Activated T-cell treated with anti-CD3 and anti-CD28 coated beads, Interleukin-2, amount 50 U/mL, for 24 hours (primary cell): Measurements from ENCODE around the gene MYG1.

Source experiments
- DNase-seq: peaks from one replicate; pipeline ENCODE4 v3.0.0-alpha.2; 2020
- H3K27ac Mint-ChIP-seq: 2 replicates; pipeline ENCODE4 v1.8.0; 2020; ENCODE audit warnings: mild to moderate bottlenecking, mixed read lengths
- H3K27me3 Mint-ChIP-seq: 2 replicates; pipeline ENCODE4 v1.8.0; 2020; ENCODE audit warnings: mixed read lengths
- H3K36me3 Mint-ChIP-seq: 2 replicates; pipeline ENCODE4 v1.8.0; 2020; ENCODE audit warnings: low read depth, mixed read lengths
- H3K4me1 Mint-ChIP-seq: 2 replicates; pipeline ENCODE4 v1.8.0; 2020; ENCODE audit warnings: low read depth, mixed read lengths
- H3K4me3 Mint-ChIP-seq: 2 replicates; pipeline ENCODE4 v1.8.0; 2020; ENCODE audit warnings: mild to moderate bottlenecking, moderate library complexity, mixed read lengths
- H3K9me3 Mint-ChIP-seq: 2 replicates; pipeline ENCODE4 v1.8.0; 2020; ENCODE audit warnings: mixed read lengths

The MYG1 gene

GRCh38 chr12:53268630-53269562, 30.6 kb upstream of the MYG1 start:
- no peaks in the 10 kb centered on the region for H3K9me3 Mint-ChIP-seq

GRCh38 chr12:53274445-53274844, 25.1 kb upstream of the MYG1 start:
- DNase-seq: no peak
- Mint-ChIP-seq H3K4me1 (peaks cover 18% of the 10 kb centered on the region), H3K27ac (no peak overlapping the region), H3K27me3 (no peaks in the 10 kb centered on the region), H3K9me3 (no peaks in the 10 kb centered on the region), H3K4me3 (no peak overlapping the region), H3K36me3 (peaks cover 92% of the 10 kb centered on the region)

More at GRCh38 chr12:53268630-53269562, 30.6 kb upstream of the MYG1 start:
- Mint-ChIP-seq H3K4me3 (peak overlapping the region; percentile 98), H3K36me3 (peaks cover 55% of the 10 kb centered on the region), H3K4me1 (peaks cover 41% of the 10 kb centered on the region), H3K27me3 (no peaks in the 10 kb centered on the region), H3K27ac (peak overlapping the region; percentile 99)
- no peak for DNase-seq

- H3K27me3 Mint-ChIP-seq: no peaks in the 10 kb centered on the region
- H3K4me1 Mint-ChIP-seq: peaks cover 5% of the 10 kb centered on the region
- H3K9me3 Mint-ChIP-seq: no peaks in the 10 kb centered on the region
- no peak overlapping the region for H3K4me3 Mint-ChIP-seq
- no peak overlapping the region for H3K27ac Mint-ChIP-seq
- H3K36me3 Mint-ChIP-seq: peaks cover 89% of the 10 kb centered on the region
- DNase-seq: no peak
Measured at GRCh38 chr12:53276511-53276910, 23.0 kb upstream of the MYG1 start.

GRCh38 chr12:53277981-53278380, 21.5 kb upstream of the MYG1 start:
- Mint-ChIP-seq H3K27ac (no peak overlapping the region), H3K4me1 (peaks cover 2% of the 10 kb centered on the region), H3K9me3 (no peaks in the 10 kb centered on the region), H3K27me3 (no peaks in the 10 kb centered on the region), H3K4me3 (no peak overlapping the region), H3K36me3 (peaks cover 89% of the 10 kb centered on the region)
- no peak for DNase-seq

- Mint-ChIP-seq H3K27me3 (no peaks in the 10 kb centered on the region), H3K4me3 (no peak overlapping the region), H3K27ac (no peak overlapping the region), H3K36me3 (peaks cover 92% of the 10 kb centered on the region), H3K9me3 (no peaks in the 10 kb centered on the region), H3K4me1 (peaks cover under 1% of the 10 kb centered on the region)
- no peak for DNase-seq
Measured at GRCh38 chr12:53279283-53279869, 20.1 kb upstream of the MYG1 start.

GRCh38 chr12:53279888-53280498, 19.5 kb upstream of the MYG1 start:
- H3K27ac Mint-ChIP-seq: no peak overlapping the region
- H3K36me3 Mint-ChIP-seq: peaks cover 92% of the 10 kb centered on the region
- H3K27me3 Mint-ChIP-seq: no peaks in the 10 kb centered on the region
- DNase-seq: no peak
- H3K4me1 Mint-ChIP-seq: no peaks in the 10 kb centered on the region
- no peaks in the 10 kb centered on the region for H3K9me3 Mint-ChIP-seq
- H3K4me3 Mint-ChIP-seq: no peak overlapping the region

- Mint-ChIP-seq H3K27me3 (no peaks in the 10 kb centered on the region), H3K4me3 (no peak overlapping the region), H3K27ac (no peak overlapping the region), H3K9me3 (no peaks in the 10 kb centered on the region), H3K4me1 (peaks cover 17% of the 10 kb centered on the region), H3K36me3 (peaks cover 97% of the 10 kb centered on the region)
- DNase-seq: no peak
Measured at GRCh38 chr12:53286448-53286847, 13.0 kb upstream of the MYG1 start.

- Mint-ChIP-seq H3K27me3 (no peaks in the 10 kb centered on the region), H3K9me3 (no peaks in the 10 kb centered on the region), H3K4me3 (no peak overlapping the region), H3K36me3 (peaks cover 97% of the 10 kb centered on the region), H3K27ac (peak overlapping the region; percentile 46), H3K4me1 (peaks cover 17% of the 10 kb centered on the region)
- DNase-seq: peak; percentile 80
Measured at GRCh38 chr12:53287741-53288216, 11.7 kb upstream of the MYG1 start.

GRCh38 chr12:53288322-53288721, 11.2 kb upstream of the MYG1 start:
- no peak overlapping the region for H3K4me3 Mint-ChIP-seq
- H3K27ac Mint-ChIP-seq: no peak overlapping the region
- H3K9me3 Mint-ChIP-seq: no peaks in the 10 kb centered on the region
- H3K27me3 Mint-ChIP-seq: no peaks in the 10 kb centered on the region
- no peak for DNase-seq
- peaks cover 97% of the 10 kb centered on the region for H3K36me3 Mint-ChIP-seq
- H3K4me1 Mint-ChIP-seq: peaks cover 17% of the 10 kb centered on the region

GRCh38 chr12:53289891-53290290, 9.6 kb upstream of the MYG1 start:
- H3K27me3 Mint-ChIP-seq: no peaks in the 10 kb centered on the region
- no peak overlapping the region for H3K4me3 Mint-ChIP-seq
- no peaks in the 10 kb centered on the region for H3K9me3 Mint-ChIP-seq
- H3K4me1 Mint-ChIP-seq: peaks cover 24% of the 10 kb centered on the region
- H3K36me3 Mint-ChIP-seq: peaks cover 97% of the 10 kb centered on the region
- H3K27ac Mint-ChIP-seq: peak overlapping the region; percentile 75
- no peak for DNase-seq

- Mint-ChIP-seq H3K36me3 (peaks cover 99% of the 10 kb centered on the region), H3K4me1 (peaks cover 28% of the 10 kb centered on the region), H3K4me3 (no peak overlapping the region), H3K9me3 (no peaks in the 10 kb centered on the region), H3K27me3 (no peaks in the 10 kb centered on the region), H3K27ac (peak overlapping the region; percentile 80)
- DNase-seq: peak; percentile 49
Measured at GRCh38 chr12:53290661-53291060, 8.8 kb upstream of the MYG1 start.

GRCh38 chr12:53292426-53292825, 7.1 kb upstream of the MYG1 start:
- DNase-seq: no peak
- Mint-ChIP-seq H3K36me3 (peaks cover 100% of the 10 kb centered on the region), H3K27me3 (no peaks in the 10 kb centered on the region), H3K9me3 (no peaks in the 10 kb centered on the region), H3K27ac (no peak overlapping the region), H3K4me3 (no peak overlapping the region), H3K4me1 (peaks cover 39% of the 10 kb centered on the region)

GRCh38 chr12:53295070-53295890, 4.2 kb upstream of the MYG1 start, which contains the start of gene PFDN5:
TSS of gene PFDN5 (plus strand) at chr12:53295542. CDS start at chr12:53295568, 26 bp downstream.
- peak; percentile 86 for DNase-seq
- no peaks in the 10 kb centered on the region for H3K9me3 Mint-ChIP-seq
- H3K27me3 Mint-ChIP-seq: no peaks in the 10 kb centered on the region
- peaks cover 100% of the 10 kb centered on the region for H3K36me3 Mint-ChIP-seq
- H3K4me3 Mint-ChIP-seq: peak within 1 kb of the TSS; percentile 100
- peaks cover 52% of the 10 kb centered on the region for H3K4me1 Mint-ChIP-seq
- peak within 1 kb of the TSS; percentile 91 for H3K27ac Mint-ChIP-seq

GRCh38 chr12:53295891-53296219, 3.6 kb upstream of the MYG1 start:
- no peaks in the 10 kb centered on the region for H3K27me3 Mint-ChIP-seq
- H3K27ac Mint-ChIP-seq: peak overlapping the region; percentile 91
- peaks cover 52% of the 10 kb centered on the region for H3K4me1 Mint-ChIP-seq
- no peaks in the 10 kb centered on the region for H3K9me3 Mint-ChIP-seq
- peak overlapping the region; percentile 100 for H3K4me3 Mint-ChIP-seq
- H3K36me3 Mint-ChIP-seq: peaks cover 100% of the 10 kb centered on the region
- no peak for DNase-seq
